GM23338 (cell line): ENCODE results near the gene BTRC. TPM values are rescaled to one million over a fixed set of nuclear protein-coding genes. Genes with fewer than 3 reads are reported as not detected.
"Not testable (repeated sequence)": the region's sequence is repeated elsewhere in the genome, so short reads cannot be mapped to it uniquely, and the experiment has no call there.

ENCODE experiments used
- ATAC-seq: fragments of 200-7000 bp; cut with Tn5 transposase; 3 replicates; pipeline ENCODE4 v1.9.1; 2020
- DNase-seq: peaks from one replicate; pipeline ENCODE4 v3.0.0-alpha.2; 2015; ENCODE audit warnings: low spot score
- H2AFZ ChIP-seq: fragments of 200-600 bp; sonication (generic); 2 replicates; pipeline ENCODE4 v1.8.0; 2016; ENCODE audit warnings: antibody characterized with exemption, mild to moderate bottlenecking, moderate library complexity
- H3F3A ChIP-seq: fragments of 200-600 bp; sonication (generic); replicated peaks from 2 replicates; pipeline ENCODE4 v1.8.0; 2017; ENCODE audit warnings: antibody characterized with exemption, mixed run types, low read depth
- H3K27ac ChIP-seq: fragments of 200-600 bp; sonication (generic); 2 replicates; pipeline ENCODE4 v1.6.1; 2016; ENCODE audit warnings: low read depth
- H3K27me3 ChIP-seq: fragments of 200-600 bp; sonication (generic); 2 replicates; pipeline ENCODE4 v1.8.0; 2016; ENCODE audit warnings: mild to moderate bottlenecking, mixed run types, moderate library complexity; ENCODE audit not compliant: insufficient read depth
- H3K36me3 ChIP-seq: fragments of 200-600 bp; sonication (generic); 2 replicates; pipeline ENCODE4 v1.8.0; 2016; ENCODE audit warnings: mild to moderate bottlenecking; ENCODE audit not compliant: insufficient read depth
- H3K4me1 ChIP-seq: fragments of 200-600 bp; sonication (generic); 2 replicates; pipeline ENCODE4 v1.8.0; 2016; ENCODE audit warnings: mild to moderate bottlenecking, moderate library complexity; ENCODE audit not compliant: insufficient read depth
- H3K4me2 ChIP-seq: fragments of 200-600 bp; sonication (generic); 2 replicates; pipeline ENCODE4 v1.7.1; 2017; ENCODE audit warnings: mixed run types
- H3K4me3 ChIP-seq: fragments of 200-600 bp; sonication (generic); 2 replicates; pipeline ENCODE4 v1.6.1; 2016; ENCODE audit warnings: mixed run types
- H3K79me2 ChIP-seq: fragments of 200-600 bp; sonication (generic); replicated peaks from 2 replicates; pipeline ENCODE4 v1.8.0; 2017; ENCODE audit warnings: mild to moderate bottlenecking; ENCODE audit not compliant: insufficient read depth
- H3K9me2 ChIP-seq: fragments of 200-600 bp; sonication (generic); 2 replicates; pipeline ENCODE4 v1.8.0; 2017; ENCODE audit not compliant: insufficient read depth
- H4K20me1 ChIP-seq: fragments of 200-600 bp; sonication (generic); replicated peaks from 2 replicates; pipeline ENCODE4 v1.8.0; 2017; ENCODE audit warnings: mild to moderate bottlenecking; ENCODE audit not compliant: insufficient read depth
- H3K27ac Mint-ChIP-seq: 2 replicates; pipeline ENCODE4 v1.8.0; 2020; ENCODE audit warnings: inconsistent platforms, mild to moderate bottlenecking, moderate library complexity, mixed read lengths
- H3K27me3 Mint-ChIP-seq: 3 replicates; pipeline ENCODE4 v1.8.0; 2022; ENCODE audit warnings: low read depth, mild to moderate bottlenecking, moderate library complexity, mixed read lengths, inconsistent platforms; ENCODE audit not compliant: insufficient read depth, poor library complexity
- H3K36me3 Mint-ChIP-seq: 3 replicates; pipeline ENCODE4 v1.8.0; 2021; ENCODE audit warnings: low read depth, mild to moderate bottlenecking, inconsistent platforms, moderate library complexity, mixed read lengths
- H3K4me1 Mint-ChIP-seq: 3 replicates; pipeline ENCODE4 v1.8.0; 2020; ENCODE audit warnings: mild to moderate bottlenecking, inconsistent platforms, mixed read lengths
- H3K4me3 Mint-ChIP-seq: 3 replicates; pipeline ENCODE4 v1.8.0; 2021; ENCODE audit warnings: moderate library complexity, mild to moderate bottlenecking, inconsistent platforms, mixed read lengths
- H3K9me3 Mint-ChIP-seq: 3 replicates; pipeline ENCODE4 v1.8.0; 2020; ENCODE audit warnings: moderate library complexity, mild to moderate bottlenecking, inconsistent platforms, mixed read lengths
- CTCF ChIP-seq, 2 experiments: fragments of 200-600 bp in 1 of 2; sonication (generic) in 1 of 2; conservative IDR thresholded peaks; 2 replicates each; pipeline versions ENCODE4 v1.5.1 to v1.6.1; 2016 to 2017; ENCODE audit warnings: antibody characterized with exemption in 2 of 2, low read depth in 2 of 2, mild to moderate bottlenecking in 2 of 2, moderate library complexity in 1 of 2
- ETS1 ChIP-seq: IDR thresholded peaks from 2 replicates; pipeline ENCODE4 v1.6.1; 2016; ENCODE audit warnings: antibody characterized with exemption
- EZH2 ChIP-seq: fragments of 200-600 bp; sonication (generic); IDR thresholded peaks from one replicate; pipeline ENCODE4 v1.8.0; 2017; ENCODE audit warnings: antibody characterized with exemption, mild to moderate bottlenecking, low read depth; ENCODE audit not compliant: unreplicated experiment
- STAT1 ChIP-seq: IDR thresholded peaks from one replicate; pipeline ENCODE4 v1.6.1; 2016; ENCODE audit warnings: antibody characterized with exemption; ENCODE audit not compliant: unreplicated experiment
- ZNF114 ChIP-seq: fragments of 250-450 bp; sonication (Bioruptor Pico); IDR thresholded peaks from 2 replicates; pipeline ENCODE4 v1.5.0; 2020; ENCODE audit warnings: mild to moderate bottlenecking, moderate library complexity
- ZNF331 ChIP-seq: fragments of 250-450 bp; sonication (Bioruptor Pico); IDR thresholded peaks from 2 replicates; pipeline ENCODE4 v1.5.0; 2020; ENCODE audit warnings: low read depth, mild to moderate bottlenecking, moderate library complexity
- polyA plus RNA-seq: library from polyadenylated mRNA; unstranded; fragments of >200 nt; fragmentation: Nextera tagmentation; extraction: Ambion mirVana; gene quantifications from 2 replicates; pipeline ENCODE4 v1.2.1, GENCODE V29; 2016
- total RNA-seq: library from RNA; depleted of rRNA; stranded (reverse); fragments of >200 nt; shearing (Covaris generic); gene quantifications from 2 replicates; pipeline ENCODE4 v1.2.3, GENCODE V29; 2014

Gene BTRC
- total and polyA plus RNA-seq, 2 experiments from 2014 or later = 10.0 to 17.5 TPM

- Mint-ChIP-seq H3K36me3 (0 out of 3 replicates have a peak, but pooled peaks cover 6% of the 10 kb centered on the region), H3K4me3 (no peak overlapping the region), H3K27me3 (peaks cover 5% of the 10 kb centered on the region), H3K27ac (no peak overlapping the region), H3K9me3 (peaks cover 6% of the 10 kb centered on the region), H3K4me1 (peaks cover 28% of the 10 kb centered on the region)
- Histone ChIP-seq H3K4me1 (peaks cover 3% of the 10 kb centered on the region; the same call in 1 of the 2 replicates), H3K27me3 (no peaks in the 10 kb centered on the region), H2AFZ (no peak overlapping the region), H3K9me2 (peaks cover 4% of the 10 kb centered on the region; the same call in 1 of the 2 replicates), H3K79me2 (no peaks in the 10 kb centered on the region), H3K36me3 (no peaks in the 10 kb centered on the region), H3K4me3 (no peak overlapping the region), H4K20me1 (no peaks in the 10 kb centered on the region), H3F3A (no peaks in the 10 kb centered on the region), H3K4me2 (no peak overlapping the region), H3K27ac (no peak overlapping the region)
- DNase-seq (peak; percentile 53), ATAC-seq (peak; percentile 64)
- peak; percentile 40 to 66 for TF ChIP-seq CTCF (conservative IDR thresholded peaks at IDR 0.05; ENCODE audit: low read depth in 2 of 2)
- no peak for TF ChIP-seq STAT1
These were observed 30.5 kb upstream of the BTRC start for GRCh38 chr10:101323495-101323894.

- not testable (repeated sequence) for H3K4me2 ChIP-seq, H3F3A ChIP-seq, H3K4me1 ChIP-seq, H3K27ac ChIP-seq, H3K79me2 ChIP-seq, H2AFZ ChIP-seq, H4K20me1 ChIP-seq, H3K27ac Mint-ChIP-seq, H3K36me3 ChIP-seq, H3K9me2 ChIP-seq, H3K9me3 Mint-ChIP-seq, ATAC-seq, H3K27me3 ChIP-seq, H3K27me3 Mint-ChIP-seq, H3K4me3 Mint-ChIP-seq, DNase-seq, H3K4me3 ChIP-seq, H3K36me3 Mint-ChIP-seq
- peaks cover 25% of the 10 kb centered on the region for H3K4me1 Mint-ChIP-seq
These were observed 26.5 kb upstream of the BTRC start for GRCh38 chr10:101327454-101327853.

DNA sequence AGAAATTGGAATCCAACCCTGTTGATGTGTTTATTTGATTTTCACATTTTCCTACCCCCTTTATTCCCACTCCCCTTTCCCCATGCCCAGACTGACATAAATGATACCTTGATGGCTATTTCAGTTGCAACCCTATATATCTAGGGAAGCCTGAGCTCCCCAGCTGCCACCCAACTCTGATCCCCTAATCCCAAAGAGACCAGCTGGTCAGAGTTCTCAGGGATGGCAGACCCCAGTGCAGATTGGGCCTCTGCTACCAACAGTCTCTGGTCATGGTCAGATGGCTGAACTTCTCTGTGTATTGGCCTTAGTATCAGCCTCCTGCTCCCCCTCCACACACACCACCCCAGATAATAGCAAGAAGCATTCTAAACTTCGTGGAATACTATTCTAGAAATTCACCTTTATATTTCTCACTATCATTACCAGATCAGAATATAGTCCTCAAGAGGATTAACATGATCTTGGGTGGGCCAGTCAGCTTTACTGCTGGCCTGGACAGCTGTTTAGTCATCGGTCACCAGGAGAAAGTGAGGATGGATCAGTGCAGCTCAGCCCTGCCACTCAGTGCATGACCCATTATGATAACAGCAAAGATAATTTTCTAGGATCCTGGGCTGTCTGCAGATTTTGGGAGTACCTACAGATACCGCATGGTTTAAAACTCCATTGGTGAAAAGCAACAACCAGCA lies 24.5 kb upstream of the BTRC start:
- Mint-ChIP-seq H3K9me3 (peaks cover 6% of the 10 kb centered on the region), H3K4me3 (no peak overlapping the region), H3K36me3 (0 out of 3 replicates have a peak, but pooled peaks cover 6% of the 10 kb centered on the region), H3K4me1 (peaks cover 13% of the 10 kb centered on the region), H3K27me3 (peaks cover 2% of the 10 kb centered on the region), H3K27ac (no peak overlapping the region)
- ATAC-seq = no peak
- no peaks in the 10 kb centered on the region for H3K36me3 ChIP-seq
- no peak overlapping the region for H3K4me2 ChIP-seq
- H3K4me3 ChIP-seq = no peak overlapping the region
- H3F3A ChIP-seq = 0 out of 2 replicates have a peak, but pooled peaks cover 2% of the 10 kb centered on the region
- H3K79me2 ChIP-seq = no peaks in the 10 kb centered on the region
- no peaks in the 10 kb centered on the region for H3K27me3 ChIP-seq
- TF ChIP-seq EZH2 (no peak), ETS1 (no peak), CTCF (conservative IDR thresholded peaks at IDR 0.05; ENCODE audit: low read depth in 2 of 2) (no peak), ZNF114 (CRISPR knock-in tag) (no peak), ZNF331 (CRISPR knock-in tag) (no peak)
- no peaks in the 10 kb centered on the region; the same call in 1 of the 2 replicates for H3K4me1 ChIP-seq
- H2AFZ ChIP-seq = no peak overlapping the region
- no peak overlapping the region for H3K27ac ChIP-seq
- H3K9me2 ChIP-seq = peaks cover 9% of the 10 kb centered on the region; the same call in 1 of the 2 replicates
- no peaks in the 10 kb centered on the region for H4K20me1 ChIP-seq
- no peak for DNase-seq
